Osteoblast (primary cell): ENCODE results near the gene BICDL2. TPM values are rescaled to one million over a fixed set of nuclear protein-coding genes. Genes with fewer than 3 reads are reported as not detected.
"Not testable (repeated sequence)": the region's sequence is repeated elsewhere in the genome, so short reads cannot be mapped to it uniquely, and the experiment has no call there.

ENCODE experiments used
- DNase-seq: peaks from one replicate; pipeline ENCODE4 v3.0.0; 2011; ENCODE audit warnings: low spot score, mixed read lengths; ENCODE audit not compliant: insufficient read length; ENCODE audit errors: missing footprints
- H2AFZ ChIP-seq: 2 replicates; pipeline ENCODE4 v1.6.0; 2011; ENCODE audit warnings: mild to moderate bottlenecking, low read length
- H3K27ac ChIP-seq: 2 replicates; pipeline ENCODE4 v1.5.1; 2011; ENCODE audit warnings: mild to moderate bottlenecking, low read depth, low read length, moderate library complexity
- H3K27me3 ChIP-seq: 2 replicates; pipeline ENCODE4 v1.6.0; 2012; ENCODE audit warnings: mild to moderate bottlenecking, control low read depth, inconsistent platforms, low read length, moderate library complexity; ENCODE audit not compliant: insufficient read depth
- H3K36me3 ChIP-seq: 2 replicates; pipeline ENCODE4 v1.5.1; 2011; ENCODE audit warnings: mild to moderate bottlenecking, low read length, control low read depth, moderate library complexity; ENCODE audit not compliant: insufficient read depth
- H3K4me1 ChIP-seq: 2 replicates; pipeline ENCODE4 v1.5.1; 2011; ENCODE audit warnings: mild to moderate bottlenecking, low read length, control low read depth, moderate library complexity; ENCODE audit not compliant: insufficient read depth
- H3K4me2 ChIP-seq: 2 replicates; pipeline ENCODE4 v1.6.0; 2011; ENCODE audit warnings: mild to moderate bottlenecking, low read length; ENCODE audit not compliant: insufficient read depth
- H3K4me3 ChIP-seq: fragments of 200-600 bp; sonication (generic); 3 replicates; pipeline ENCODE4 v1.5.1; 2012; ENCODE audit warnings: mild to moderate bottlenecking, low read length, inconsistent platforms; ENCODE audit not compliant: insufficient read depth
- H3K79me2 ChIP-seq: 2 replicates; pipeline ENCODE4 v1.6.0; 2012; ENCODE audit warnings: mild to moderate bottlenecking, low read length, control low read depth, inconsistent platforms; ENCODE audit not compliant: insufficient read depth
- H3K9me3 ChIP-seq: 2 replicates; pipeline ENCODE4 v1.5.1; 2011; ENCODE audit warnings: low read depth, low read length, control low read depth
- H4K20me1 ChIP-seq: 2 replicates; pipeline ENCODE4 v1.6.0; 2012; ENCODE audit warnings: mild to moderate bottlenecking, low read length, control low read depth; ENCODE audit not compliant: insufficient read depth
- total RNA-seq: library from RNA; depleted of rRNA; stranded (reverse); fragments of >200 nt; gene quantifications from 2 replicates; pipeline ENCODE4 v1.2.3, GENCODE V29; 2012
- TF ChIP-seq, protein P1 (sequence below): IDR thresholded peaks from 2 replicates; pipeline ENCODE4 v1.5.1; 2011; ENCODE audit warnings: mild to moderate bottlenecking, low read depth, low read length, moderate library complexity; ENCODE audit errors: extremely low read depth

Gene BICDL2
- total RNA-seq, 1 donor, result not detected

- Histone ChIP-seq H4K20me1 (no peaks in the 10 kb centered on the region), H3K36me3 (no peaks in the 10 kb centered on the region), H3K27me3 (peaks cover 11% of the 10 kb centered on the region), H3K4me1 (no peaks in the 10 kb centered on the region), H3K4me2 (no peak overlapping the region), H3K9me3 (no peaks in the 10 kb centered on the region), H2AFZ (no peak overlapping the region), H3K27ac (no peak overlapping the region), H3K79me2 (no peaks in the 10 kb centered on the region), H3K4me3 (no peak overlapping the region)
- TF ChIP-seq, protein P1, sequence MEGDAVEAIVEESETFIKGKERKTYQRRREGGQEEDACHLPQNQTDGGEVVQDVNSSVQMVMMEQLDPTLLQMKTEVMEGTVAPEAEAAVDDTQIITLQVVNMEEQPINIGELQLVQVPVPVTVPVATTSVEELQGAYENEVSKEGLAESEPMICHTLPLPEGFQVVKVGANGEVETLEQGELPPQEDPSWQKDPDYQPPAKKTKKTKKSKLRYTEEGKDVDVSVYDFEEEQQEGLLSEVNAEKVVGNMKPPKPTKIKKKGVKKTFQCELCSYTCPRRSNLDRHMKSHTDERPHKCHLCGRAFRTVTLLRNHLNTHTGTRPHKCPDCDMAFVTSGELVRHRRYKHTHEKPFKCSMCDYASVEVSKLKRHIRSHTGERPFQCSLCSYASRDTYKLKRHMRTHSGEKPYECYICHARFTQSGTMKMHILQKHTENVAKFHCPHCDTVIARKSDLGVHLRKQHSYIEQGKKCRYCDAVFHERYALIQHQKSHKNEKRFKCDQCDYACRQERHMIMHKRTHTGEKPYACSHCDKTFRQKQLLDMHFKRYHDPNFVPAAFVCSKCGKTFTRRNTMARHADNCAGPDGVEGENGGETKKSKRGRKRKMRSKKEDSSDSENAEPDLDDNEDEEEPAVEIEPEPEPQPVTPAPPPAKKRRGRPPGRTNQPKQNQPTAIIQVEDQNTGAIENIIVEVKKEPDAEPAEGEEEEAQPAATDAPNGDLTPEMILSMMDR, result no peak
- no peak for DNase-seq
These were observed 18.4 kb upstream of the BICDL2 start for GRCh38 chr16:3054965-3055733.

DNA sequence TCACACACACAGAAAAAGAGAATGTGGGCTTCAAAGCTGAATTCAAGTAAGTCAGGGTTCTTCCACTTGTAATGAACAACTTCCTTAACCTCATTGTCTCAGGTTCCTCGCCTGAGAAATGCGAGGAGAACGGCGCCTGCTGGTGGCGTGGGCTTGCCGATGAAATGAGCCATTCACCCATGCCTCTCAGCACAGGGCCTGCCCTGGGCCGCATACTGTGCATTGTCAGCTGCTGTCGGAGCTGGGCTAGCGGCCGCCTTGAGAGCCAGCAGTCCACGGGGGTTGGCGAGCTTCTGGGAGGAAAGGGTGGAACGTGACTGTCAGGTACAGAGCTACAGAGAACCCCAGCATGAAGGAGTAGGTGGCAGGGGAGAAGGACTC, 16.6 kb upstream of the BICDL2 start:
- not testable (repeated sequence) for H3K9me3 ChIP-seq, H4K20me1 ChIP-seq, H3K4me3 ChIP-seq, H2AFZ ChIP-seq, H3K4me1 ChIP-seq, H3K79me2 ChIP-seq, H3K4me2 ChIP-seq, H3K27ac ChIP-seq, DNase-seq, H3K36me3 ChIP-seq
- H3K27me3 ChIP-seq, result peaks cover 24% of the 10 kb centered on the region

GRCh38 chr16:3052571-3053329, 16.0 kb upstream of the BICDL2 start:
- not testable (repeated sequence) for H3K4me3 ChIP-seq, H3K4me1 ChIP-seq, DNase-seq, H2AFZ ChIP-seq, H3K9me3 ChIP-seq, H4K20me1 ChIP-seq, H3K36me3 ChIP-seq, H3K4me2 ChIP-seq, H3K27ac ChIP-seq, H3K79me2 ChIP-seq
- peaks cover 30% of the 10 kb centered on the region for H3K27me3 ChIP-seq

DNA sequence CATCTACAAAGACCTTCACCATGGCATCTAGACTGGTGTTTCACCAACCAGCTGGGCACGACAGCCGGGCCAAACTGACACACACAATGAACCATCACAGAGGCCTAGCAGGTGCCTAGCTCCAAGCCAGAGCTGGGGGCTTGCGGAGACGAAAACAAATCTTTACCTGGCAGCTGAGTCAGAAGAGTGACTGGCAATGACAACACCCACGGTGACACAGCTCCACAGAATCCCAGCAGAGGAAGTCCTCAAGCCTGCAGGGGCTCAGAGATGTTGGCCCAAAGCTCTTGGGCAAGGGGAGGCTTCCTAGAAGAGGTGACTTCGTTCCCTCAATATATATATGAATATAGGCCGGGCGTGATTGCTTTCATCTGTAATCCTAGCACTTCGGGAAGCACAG, 14.8 kb upstream of the BICDL2 start:
- peaks cover 42% of the 10 kb centered on the region for H3K27me3 ChIP-seq

More for the DNA sequence above, 14.8 kb upstream of the BICDL2 start:
- H3K36me3 ChIP-seq, result no peaks in the 10 kb centered on the region
- no peak overlapping the region for H2AFZ ChIP-seq
- H4K20me1 ChIP-seq, result no peaks in the 10 kb centered on the region
- no peaks in the 10 kb centered on the region for H3K79me2 ChIP-seq
- TF ChIP-seq, protein P1, result no peak
- H3K27ac ChIP-seq, result no peak overlapping the region
- H3K4me3 ChIP-seq, result no peak overlapping the region
- DNase-seq, result no peak
- H3K4me1 ChIP-seq, result no peaks in the 10 kb centered on the region
- H3K4me2 ChIP-seq, result no peak overlapping the region
- no peaks in the 10 kb centered on the region for H3K9me3 ChIP-seq
